Measurements from ENCODE around the gene NDUFAF8.

The NDUFAF8 gene

DNA sequence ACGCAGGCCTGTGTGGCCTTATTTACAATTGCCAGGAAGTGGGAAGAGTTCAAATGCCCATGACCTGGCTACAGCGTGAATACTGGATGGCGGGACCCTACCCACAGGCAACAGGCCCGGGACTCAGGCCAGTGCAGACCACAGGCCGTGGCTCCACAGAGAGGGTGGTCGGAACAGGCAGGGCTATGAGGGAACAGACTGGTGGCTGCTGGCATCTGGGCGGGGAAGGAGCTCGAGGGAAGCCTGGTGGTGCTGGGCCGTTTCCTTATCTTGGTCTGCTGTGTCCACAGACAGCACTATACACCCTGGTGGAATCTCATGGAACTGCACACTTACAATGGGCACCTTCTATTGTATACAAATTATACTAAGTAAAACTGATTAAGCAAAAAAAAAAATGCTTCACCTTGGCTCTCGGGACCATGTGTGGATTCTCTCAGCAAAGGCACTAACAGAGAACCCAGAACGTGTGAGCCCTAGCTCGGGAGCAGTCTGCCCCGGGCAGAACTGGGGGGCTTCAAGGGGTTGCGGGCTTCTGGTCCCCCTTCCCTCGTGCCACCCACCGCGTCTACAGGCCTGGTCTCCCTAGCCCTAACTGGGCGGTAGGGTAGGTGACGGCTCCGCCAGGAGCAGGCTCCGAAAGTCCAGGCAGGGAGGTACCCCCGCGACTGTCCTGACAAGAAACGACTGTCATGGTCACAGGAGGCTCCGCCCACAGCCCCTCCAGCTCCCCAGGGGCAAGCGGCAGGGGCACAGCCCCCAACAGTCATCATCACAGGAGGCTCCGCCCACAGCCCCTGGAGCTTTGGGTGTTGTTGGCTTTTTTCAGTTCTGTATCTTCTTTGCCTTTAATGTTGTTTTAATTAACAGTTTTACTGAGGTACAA is 38.2 kb upstream of the NDUFAF8 start:
- TF ChIP-seq TAF1 (IDR thresholded peaks at IDR 0.05; ENCODE audit: borderline replicate concordance, insufficient read depth, low read length) (no peak), FOXP2 (optimal IDR thresholded peaks at IDR 0.05; ENCODE audit: borderline replicate concordance, extremely low read depth, extremely low read length, insufficient read depth) (peak; percentile 41)

DNA sequence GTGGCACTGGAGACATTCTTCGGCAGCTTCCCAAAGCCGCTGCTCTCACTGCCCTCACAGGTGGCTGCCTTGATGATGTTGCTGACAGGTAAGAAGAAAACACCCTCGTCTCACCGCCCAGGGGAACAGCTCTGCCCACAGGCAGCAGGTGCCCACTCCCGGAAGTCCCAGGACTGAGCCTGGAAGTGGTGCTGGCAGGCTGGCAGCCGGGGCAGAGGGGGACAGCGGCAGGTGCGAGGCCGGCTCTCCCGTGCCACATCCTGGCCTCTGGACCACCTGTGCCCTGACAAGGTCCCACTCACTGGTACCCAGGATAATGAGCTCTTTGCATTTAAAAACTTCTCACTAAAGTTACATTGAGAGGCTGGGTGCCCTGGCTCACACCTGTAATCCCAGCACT is 36.8 kb upstream of the NDUFAF8 start:
- TF ChIP-seq FOXP2 (optimal IDR thresholded peaks at IDR 0.05; ENCODE audit: borderline replicate concordance, extremely low read depth, extremely low read length, insufficient read depth) (no peak), SIN3A (IDR thresholded peaks at IDR 0.05; ENCODE audit: borderline replicate concordance, insufficient read depth, low read length) (no peak)

DNA sequence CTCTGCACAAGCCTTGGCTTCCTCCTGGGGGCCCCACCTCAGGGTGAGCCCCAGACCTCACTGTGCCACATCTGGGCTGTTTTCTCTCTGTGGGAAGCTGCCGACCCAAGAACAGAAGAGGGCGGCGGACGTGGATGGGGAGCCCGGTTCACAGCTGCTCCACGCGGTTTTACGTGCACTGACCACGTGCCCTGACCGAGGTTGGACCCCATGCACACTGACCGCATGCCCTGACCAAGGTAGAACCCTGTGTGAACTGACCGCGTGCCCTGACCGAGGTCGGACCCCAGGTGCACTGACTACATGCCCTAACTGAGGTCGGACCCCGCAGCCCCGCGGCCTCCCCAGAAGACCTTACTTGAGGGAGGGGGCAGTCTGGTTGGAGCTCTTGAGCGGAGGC is 36.0 kb upstream of the NDUFAF8 start:
- TF ChIP-seq FOXP2 (optimal IDR thresholded peaks at IDR 0.05; ENCODE audit: borderline replicate concordance, extremely low read depth, extremely low read length, insufficient read depth) (no peak), SIN3A (IDR thresholded peaks at IDR 0.05; ENCODE audit: borderline replicate concordance, insufficient read depth, low read length) (no peak), POLR2AphosphoS5 (IDR thresholded peaks at IDR 0.05; ENCODE audit: low read depth, low read length) (no peak), TAF1 (IDR thresholded peaks at IDR 0.05; ENCODE audit: borderline replicate concordance, insufficient read depth, low read length) (no peak)
- TF ChIP-seq, protein P1, sequence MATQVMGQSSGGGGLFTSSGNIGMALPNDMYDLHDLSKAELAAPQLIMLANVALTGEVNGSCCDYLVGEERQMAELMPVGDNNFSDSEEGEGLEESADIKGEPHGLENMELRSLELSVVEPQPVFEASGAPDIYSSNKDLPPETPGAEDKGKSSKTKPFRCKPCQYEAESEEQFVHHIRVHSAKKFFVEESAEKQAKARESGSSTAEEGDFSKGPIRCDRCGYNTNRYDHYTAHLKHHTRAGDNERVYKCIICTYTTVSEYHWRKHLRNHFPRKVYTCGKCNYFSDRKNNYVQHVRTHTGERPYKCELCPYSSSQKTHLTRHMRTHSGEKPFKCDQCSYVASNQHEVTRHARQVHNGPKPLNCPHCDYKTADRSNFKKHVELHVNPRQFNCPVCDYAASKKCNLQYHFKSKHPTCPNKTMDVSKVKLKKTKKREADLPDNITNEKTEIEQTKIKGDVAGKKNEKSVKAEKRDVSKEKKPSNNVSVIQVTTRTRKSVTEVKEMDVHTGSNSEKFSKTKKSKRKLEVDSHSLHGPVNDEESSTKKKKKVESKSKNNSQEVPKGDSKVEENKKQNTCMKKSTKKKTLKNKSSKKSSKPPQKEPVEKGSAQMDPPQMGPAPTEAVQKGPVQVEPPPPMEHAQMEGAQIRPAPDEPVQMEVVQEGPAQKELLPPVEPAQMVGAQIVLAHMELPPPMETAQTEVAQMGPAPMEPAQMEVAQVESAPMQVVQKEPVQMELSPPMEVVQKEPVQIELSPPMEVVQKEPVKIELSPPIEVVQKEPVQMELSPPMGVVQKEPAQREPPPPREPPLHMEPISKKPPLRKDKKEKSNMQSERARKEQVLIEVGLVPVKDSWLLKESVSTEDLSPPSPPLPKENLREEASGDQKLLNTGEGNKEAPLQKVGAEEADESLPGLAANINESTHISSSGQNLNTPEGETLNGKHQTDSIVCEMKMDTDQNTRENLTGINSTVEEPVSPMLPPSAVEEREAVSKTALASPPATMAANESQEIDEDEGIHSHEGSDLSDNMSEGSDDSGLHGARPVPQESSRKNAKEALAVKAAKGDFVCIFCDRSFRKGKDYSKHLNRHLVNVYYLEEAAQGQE (IDR thresholded peaks at IDR 0.05; ENCODE audit: insufficient read depth in 1 of 2, low read depth in 2 of 2, low read length in 2 of 2), result no peak

DNA sequence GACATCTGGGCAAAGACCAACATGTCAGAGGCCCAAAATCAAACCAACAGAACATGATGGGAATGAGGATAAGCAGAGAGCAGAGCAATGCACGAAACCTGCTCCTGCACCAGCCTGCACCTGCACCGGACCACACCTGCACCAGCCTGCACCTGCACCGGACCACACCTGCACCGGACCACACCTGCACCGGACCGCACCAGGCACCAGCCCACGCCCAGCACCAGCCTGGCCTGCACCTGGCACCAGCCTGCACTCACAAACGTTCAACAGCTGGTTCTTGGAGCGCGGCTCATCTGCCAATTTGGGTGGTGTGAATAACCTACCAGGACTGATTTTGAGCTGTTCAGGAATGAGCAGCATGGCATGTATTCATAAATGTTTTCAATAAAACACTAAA is 34.5 kb upstream of the NDUFAF8 start:
- no peak for TF ChIP-seq TAF1 (IDR thresholded peaks at IDR 0.05; ENCODE audit: borderline replicate concordance, insufficient read depth, low read length)
- TF ChIP-seq, protein P1 (IDR thresholded peaks at IDR 0.05; ENCODE audit: insufficient read depth in 1 of 2, low read depth in 2 of 2, low read length in 2 of 2), result no peak
- no peak for TF ChIP-seq SIN3A (IDR thresholded peaks at IDR 0.05; ENCODE audit: borderline replicate concordance, insufficient read depth, low read length)
- no peak for TF ChIP-seq POLR2AphosphoS5 (IDR thresholded peaks at IDR 0.05; ENCODE audit: low read depth, low read length)
- no peak for TF ChIP-seq FOXP2 (optimal IDR thresholded peaks at IDR 0.05; ENCODE audit: borderline replicate concordance, extremely low read depth, extremely low read length, insufficient read depth)

DNA sequence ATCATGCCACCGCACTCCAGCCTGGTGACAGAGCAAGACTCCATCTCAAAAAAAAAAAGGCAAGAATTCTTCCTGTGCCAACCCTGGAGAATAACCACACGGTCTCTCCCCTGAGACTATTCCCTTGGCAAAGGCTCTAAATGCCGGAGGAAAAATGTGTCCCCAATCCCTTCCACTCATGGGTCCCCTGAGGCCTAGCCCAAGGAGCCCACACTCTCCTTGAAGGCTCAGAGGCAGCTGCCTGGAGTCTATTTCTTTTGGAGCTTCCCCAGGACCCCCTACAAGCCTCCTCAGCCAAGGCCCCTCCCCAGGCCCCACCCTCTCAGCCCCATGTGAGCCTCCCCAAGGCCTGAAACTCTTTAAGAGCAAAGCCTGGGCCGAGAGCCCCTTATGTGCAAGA is 33.0 kb upstream of the NDUFAF8 start:
- TF ChIP-seq POLR2AphosphoS5 (IDR thresholded peaks at IDR 0.05; ENCODE audit: low read depth, low read length) (no peak), SIN3A (IDR thresholded peaks at IDR 0.05; ENCODE audit: borderline replicate concordance, insufficient read depth, low read length) (no peak), TAF1 (IDR thresholded peaks at IDR 0.05; ENCODE audit: borderline replicate concordance, insufficient read depth, low read length) (no peak), FOXP2 (optimal IDR thresholded peaks at IDR 0.05; ENCODE audit: borderline replicate concordance, extremely low read depth, extremely low read length, insufficient read depth) (no peak)
- TF ChIP-seq, protein P1 (IDR thresholded peaks at IDR 0.05; ENCODE audit: insufficient read depth in 1 of 2, low read depth in 2 of 2, low read length in 2 of 2), result no peak

DNA sequence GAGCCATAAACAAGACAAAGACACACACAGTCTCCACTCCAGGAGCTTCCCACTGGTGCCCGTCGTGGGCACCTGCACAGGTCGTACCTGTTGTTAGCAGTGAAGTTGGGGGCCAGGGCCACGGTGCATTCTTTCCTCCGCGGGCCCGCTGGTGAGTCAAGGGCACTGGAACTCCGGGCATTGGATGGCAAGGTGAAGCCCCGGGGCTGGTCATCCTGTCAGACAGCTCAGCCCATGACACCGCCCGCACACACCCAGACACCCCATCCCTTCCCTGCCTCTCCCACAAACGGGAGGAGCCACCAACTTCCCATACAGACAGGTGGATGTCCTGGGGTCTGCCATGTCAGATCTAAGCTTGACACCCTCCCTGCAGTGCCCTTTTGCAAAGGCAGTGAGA is 32.5 kb upstream of the NDUFAF8 start:
- TF ChIP-seq, protein P1 (IDR thresholded peaks at IDR 0.05; ENCODE audit: insufficient read depth in 1 of 2, low read depth in 2 of 2, low read length in 2 of 2), result no peak
- TF ChIP-seq SIN3A (IDR thresholded peaks at IDR 0.05; ENCODE audit: borderline replicate concordance, insufficient read depth, low read length) (no peak), FOXP2 (optimal IDR thresholded peaks at IDR 0.05; ENCODE audit: borderline replicate concordance, extremely low read depth, extremely low read length, insufficient read depth) (no peak), POLR2AphosphoS5 (IDR thresholded peaks at IDR 0.05; ENCODE audit: low read depth, low read length) (no peak), TAF1 (IDR thresholded peaks at IDR 0.05; ENCODE audit: borderline replicate concordance, insufficient read depth, low read length) (no peak)
